ENCODE data around the gene ARHGEF10L. TPM values are rescaled to one million over a fixed set of nuclear protein-coding genes. Genes with fewer than 3 reads are reported as not detected.
A peak's percentile ranks its signal among the peaks of the same experiment; 100 is the strongest.

ARHGEF10L gene
- total RNA-seq, 5 donors from 2014 or later (not counting 1 experiment from before 2014, with no cell fraction given): 0.12 to 0.30 (median 0.22) TPM; not detected in 2

GRCh38 chr1:17566892-17567291 is 27.4 kb downstream of the ARHGEF10L start:
- ChIA-PET POLR2A (no interaction called here), CTCF (no interaction called here)
- Mint-ChIP-seq H3K4me1 (no peaks in the 10 kb centered on the region), H3K9me3 (no peaks in the 10 kb centered on the region), H3K27ac (no peak overlapping the region), H3K4me3 (no peak overlapping the region), H3K27me3 (peaks cover 21 to 23% of the 10 kb centered on the region in 2 donors), H3K36me3 (no peaks in the 10 kb centered on the region)
- no peaks in the 10 kb centered on the region for H3K36me3 ChIP-seq (ENCODE audit: control insufficient read depth in 2 of 2, extremely low read depth in 1 of 2, insufficient read depth in 1 of 2, low read length in 1 of 2)
- no peaks in the 10 kb centered on the region for H3K9me3 ChIP-seq
- ATAC-seq (replicated peaks in 1 of 4): no peak
- peaks cover 0 to 32% of the 10 kb centered on the region in 2 experiments for H3K27me3 ChIP-seq (replicated peaks in 1 of 2; ENCODE audit: control insufficient read depth in 2 of 2, extremely low read depth in 1 of 2, insufficient read depth in 2 of 2, low read length in 1 of 2)
- 79% methylated on average over 9 of the region's 9 CpGs for WGBS (ENCODE audit: insufficient coverage)
- H3K4me1 ChIP-seq (ENCODE audit: control insufficient read depth in 1 of 2, extremely low read depth in 1 of 2, insufficient read depth in 2 of 2, low read length in 2 of 2): no peaks in the 10 kb centered on the region
- H3K4me3 ChIP-seq (ENCODE audit: control insufficient read depth in 1 of 2, extremely low read depth in 1 of 2, low read length in 1 of 2): no peak overlapping the region
- no peak for DNase-seq
- H3K27ac ChIP-seq (ENCODE audit: low read length): no peak overlapping the region

GRCh38 chr1:17567582-17567981 is 28.1 kb downstream of the ARHGEF10L start:
- H3K27me3 Mint-ChIP-seq: peaks cover 20% of the 10 kb centered on the region in 2 donors
- ATAC-seq (replicated peaks in 1 of 4): no peak
- H3K27ac Mint-ChIP-seq: no peak overlapping the region
- Histone ChIP-seq H3K36me3 (ENCODE audit: control insufficient read depth in 2 of 2, extremely low read depth in 1 of 2, insufficient read depth in 1 of 2, low read length in 1 of 2) (no peaks in the 10 kb centered on the region), H3K9me3 (no peaks in the 10 kb centered on the region), H3K27ac (ENCODE audit: low read length) (no peak overlapping the region), H3K27me3 (replicated peaks in 1 of 2; ENCODE audit: control insufficient read depth in 2 of 2, extremely low read depth in 1 of 2, insufficient read depth in 2 of 2, low read length in 1 of 2) (peaks cover 0 to 32% of the 10 kb centered on the region in 2 experiments), H3K4me3 (ENCODE audit: control insufficient read depth in 1 of 2, extremely low read depth in 1 of 2, low read length in 1 of 2) (no peak overlapping the region), H3K4me1 (ENCODE audit: control insufficient read depth in 1 of 2, extremely low read depth in 1 of 2, insufficient read depth in 2 of 2, low read length in 2 of 2) (no peaks in the 10 kb centered on the region)
- H3K36me3 Mint-ChIP-seq: no peaks in the 10 kb centered on the region
- no peaks in the 10 kb centered on the region for H3K4me1 Mint-ChIP-seq
- CTCF ChIA-PET: no interaction called here
- POLR2A ChIA-PET: no interaction called here
- H3K9me3 Mint-ChIP-seq: no peaks in the 10 kb centered on the region
- no peak for DNase-seq
- WGBS (ENCODE audit: insufficient coverage): 75% methylated on average over 5 of the region's 6 CpGs
- H3K4me3 Mint-ChIP-seq: no peak overlapping the region

- H3K9me3 ChIP-seq: no peaks in the 10 kb centered on the region
- Mint-ChIP-seq H3K27ac (no peak overlapping the region), H3K4me3 (no peak overlapping the region), H3K27me3 (peaks cover 17 to 21% of the 10 kb centered on the region in 2 donors), H3K36me3 (no peaks in the 10 kb centered on the region), H3K4me1 (no peaks in the 10 kb centered on the region), H3K9me3 (no peaks in the 10 kb centered on the region)
- 86% methylated on average over 4 of the region's 11 CpGs for WGBS (ENCODE audit: insufficient coverage)
- no peak overlapping the region for H3K27ac ChIP-seq (ENCODE audit: low read length)
- no peaks in the 10 kb centered on the region for H3K4me1 ChIP-seq (ENCODE audit: control insufficient read depth in 1 of 2, extremely low read depth in 1 of 2, insufficient read depth in 2 of 2, low read length in 2 of 2)
- H3K27me3 ChIP-seq (replicated peaks in 1 of 2; ENCODE audit: control insufficient read depth in 2 of 2, extremely low read depth in 1 of 2, insufficient read depth in 2 of 2, low read length in 1 of 2): peaks cover 0 to 35% of the 10 kb centered on the region in 2 experiments
- ChIA-PET CTCF (no interaction called here), POLR2A (no interaction called here)
- H3K4me3 ChIP-seq (ENCODE audit: control insufficient read depth in 1 of 2, extremely low read depth in 1 of 2, low read length in 1 of 2): no peak overlapping the region
- DNase-seq (no peak), ATAC-seq (replicated peaks in 1 of 4) (no peak)
- no peaks in the 10 kb centered on the region for H3K36me3 ChIP-seq (ENCODE audit: control insufficient read depth in 2 of 2, extremely low read depth in 1 of 2, insufficient read depth in 1 of 2, low read length in 1 of 2)
Measured at GRCh38 chr1:17568014-17568900, 28.8 kb downstream of the ARHGEF10L start.

GRCh38 chr1:17569200-17570139 is 30.0 kb downstream of the ARHGEF10L start:
- H3K9me3 Mint-ChIP-seq: no peaks in the 10 kb centered on the region
- H3K27me3 Mint-ChIP-seq: peaks cover 17 to 18% of the 10 kb centered on the region in 2 donors
- no peaks in the 10 kb centered on the region for H3K36me3 Mint-ChIP-seq
- Histone ChIP-seq H3K4me3 (ENCODE audit: control insufficient read depth in 1 of 2, extremely low read depth in 1 of 2, low read length in 1 of 2) (no peak overlapping the region), H3K9me3 (no peaks in the 10 kb centered on the region), H3K27me3 (replicated peaks in 1 of 2; ENCODE audit: control insufficient read depth in 2 of 2, extremely low read depth in 1 of 2, insufficient read depth in 2 of 2, low read length in 1 of 2) (peaks cover 0 to 36% of the 10 kb centered on the region in 2 experiments), H3K36me3 (ENCODE audit: control insufficient read depth in 2 of 2, extremely low read depth in 1 of 2, insufficient read depth in 1 of 2, low read length in 1 of 2) (no peaks in the 10 kb centered on the region), H3K4me1 (ENCODE audit: control insufficient read depth in 1 of 2, extremely low read depth in 1 of 2, insufficient read depth in 2 of 2, low read length in 2 of 2) (no peaks in the 10 kb centered on the region), H3K27ac (ENCODE audit: low read length) (no peak overlapping the region)
- DNase-seq: no peak
- H3K27ac Mint-ChIP-seq: no peak overlapping the region
- no peak for ATAC-seq (replicated peaks in 1 of 4)
- H3K4me1 Mint-ChIP-seq: no peaks in the 10 kb centered on the region
- POLR2A ChIA-PET: no interaction called here
- no peak overlapping the region for H3K4me3 Mint-ChIP-seq
- CTCF ChIA-PET: no interaction called here
- WGBS (ENCODE audit: insufficient coverage): 57% methylated on average over 10 of the region's 16 CpGs

GRCh38 chr1:17570228-17570627 is 30.7 kb downstream of the ARHGEF10L start:
- CTCF ChIA-PET: no interaction called here
- no peak for ATAC-seq (replicated peaks in 1 of 4)

GRCh38 chr1:17572264-17572985 is 32.9 kb downstream of the ARHGEF10L start:
- Mint-ChIP-seq H3K36me3 (no peaks in the 10 kb centered on the region), H3K4me3 (no peak overlapping the region), H3K9me3 (no peaks in the 10 kb centered on the region), H3K4me1 (no peaks in the 10 kb centered on the region), H3K27me3 (peaks cover 18 to 20% of the 10 kb centered on the region in 2 donors), H3K27ac (no peak overlapping the region)
- peaks cover 0 to 38% of the 10 kb centered on the region in 2 experiments for H3K27me3 ChIP-seq (replicated peaks in 1 of 2; ENCODE audit: control insufficient read depth in 2 of 2, extremely low read depth in 1 of 2, insufficient read depth in 2 of 2, low read length in 1 of 2)
- ATAC-seq (replicated peaks in 1 of 4) (no peak), DNase-seq (peak in 1 of 35 experiments; percentile 3)
- no peak overlapping the region for H3K4me3 ChIP-seq (ENCODE audit: control insufficient read depth in 1 of 2, extremely low read depth in 1 of 2, low read length in 1 of 2)
- no peaks in the 10 kb centered on the region for H3K9me3 ChIP-seq
- H3K27ac ChIP-seq (ENCODE audit: low read length): no peak overlapping the region
- H3K4me1 ChIP-seq (ENCODE audit: control insufficient read depth in 1 of 2, extremely low read depth in 1 of 2, insufficient read depth in 2 of 2, low read length in 2 of 2): no peaks in the 10 kb centered on the region
- WGBS (ENCODE audit: insufficient coverage): 78% methylated on average over 5 of the region's 9 CpGs
- POLR2A ChIA-PET: no interaction called here
- no peaks in the 10 kb centered on the region for H3K36me3 ChIP-seq (ENCODE audit: control insufficient read depth in 2 of 2, extremely low read depth in 1 of 2, insufficient read depth in 1 of 2, low read length in 1 of 2)
- CTCF ChIA-PET: no interaction called here

More at GRCh38 chr1:17570228-17570627, 30.7 kb downstream of the ARHGEF10L start:
- peaks cover 17 to 18% of the 10 kb centered on the region in 2 donors for H3K27me3 Mint-ChIP-seq
- H3K9me3 Mint-ChIP-seq: no peaks in the 10 kb centered on the region
- POLR2A ChIA-PET: no interaction called here
- no peaks in the 10 kb centered on the region for H3K36me3 Mint-ChIP-seq
- Histone ChIP-seq H3K36me3 (ENCODE audit: control insufficient read depth in 2 of 2, extremely low read depth in 1 of 2, insufficient read depth in 1 of 2, low read length in 1 of 2) (no peaks in the 10 kb centered on the region), H3K27me3 (replicated peaks in 1 of 2; ENCODE audit: control insufficient read depth in 2 of 2, extremely low read depth in 1 of 2, insufficient read depth in 2 of 2, low read length in 1 of 2) (peaks cover 0 to 34% of the 10 kb centered on the region in 2 experiments), H3K27ac (ENCODE audit: low read length) (no peak overlapping the region), H3K9me3 (no peaks in the 10 kb centered on the region), H3K4me1 (ENCODE audit: control insufficient read depth in 1 of 2, extremely low read depth in 1 of 2, insufficient read depth in 2 of 2, low read length in 2 of 2) (no peaks in the 10 kb centered on the region), H3K4me3 (ENCODE audit: control insufficient read depth in 1 of 2, extremely low read depth in 1 of 2, low read length in 1 of 2) (no peak overlapping the region)
- H3K4me3 Mint-ChIP-seq: no peak overlapping the region
- 37% methylated on average over 2 of the region's 3 CpGs for WGBS (ENCODE audit: insufficient coverage)
- H3K27ac Mint-ChIP-seq: no peak overlapping the region
- no peaks in the 10 kb centered on the region for H3K4me1 Mint-ChIP-seq
- no peak for DNase-seq
